Peyer's patch (tissue), 4 donors: Measurements from ENCODE around the gene FXN. TPM values are rescaled to one million over a fixed set of nuclear protein-coding genes. Genes with fewer than 3 reads are reported as not detected.

Experiments
- DNase-seq, 3 donors: peaks; one replicate each; pipeline ENCODE4 v3.0.0-alpha.2; 2017 to 2019
- H3K27ac ChIP-seq, 4 donors: fragments of 200-600 bp; sonication (generic); one replicate each; pipeline ENCODE4 v1.5.1; 2016 to 2019
- H3K27me3 ChIP-seq, 2 donors: fragments of 200-600 bp; sonication (generic); one replicate each; pipeline ENCODE4 v1.5.1; 2019
- H3K36me3 ChIP-seq, 3 donors: fragments of 200-600 bp; sonication (generic); one replicate each; pipeline ENCODE4 v1.5.1; 2016 to 2019
- H3K4me1 ChIP-seq, 4 donors: fragments of 200-600 bp; sonication (generic); one replicate each; pipeline ENCODE4 v1.5.1; 2016 to 2019
- H3K4me3 ChIP-seq, 4 donors: fragments of 200-600 bp; sonication (generic); 1 replicate in 3 of 4; 2 replicates in 1 of 4; pipeline ENCODE4 v1.5.1; 2016 to 2019; ENCODE audit warnings: mild to moderate bottlenecking in 1 of 4
- H3K9me3 ChIP-seq, 4 donors: fragments of 200-600 bp; sonication (generic); one replicate each; pipeline ENCODE4 v1.5.1; 2016 to 2019; ENCODE audit warnings: mild to moderate bottlenecking in 1 of 4
- POLR2A ChIP-seq, 2 donors: fragments of 450-650 bp; IDR thresholded peaks; one replicate each; pipeline ENCODE4 v1.5.1; 2017; ENCODE audit warnings: antibody characterized with exemption in 2 of 2, mild to moderate bottlenecking in 2 of 2, moderate library complexity in 2 of 2
- total RNA-seq, 4 donors: library from RNA; depleted of rRNA; stranded (reverse); fragments of >200 nt; gene quantifications; one replicate each; pipeline ENCODE4 v1.1.0, GENCODE V29; 2016
- TF ChIP-seq, protein P1 (sequence below), 6 experiments: fragments of 450-650 bp in 4 of 6; fragments of 200-600 bp in 2 of 6; sonication (generic) in 1 of 6; IDR thresholded peaks; one replicate each; pipeline ENCODE4 v1.5.1; 2017 to 2019; ENCODE audit warnings: antibody characterized with exemption in 6 of 6, mild to moderate bottlenecking in 3 of 6, moderate library complexity in 1 of 6

Gene FXN
- total RNA-seq, 4 donors from 2014 or later: 1.7 to 4.2 (median 2.7) TPM

- Histone ChIP-seq H3K27ac (no peak overlapping the region), H3K4me3 (no peak overlapping the region), H3K4me1 (no peaks in the 10 kb centered on the region), H3K36me3 (no peaks in the 10 kb centered on the region), H3K27me3 (no peaks in the 10 kb centered on the region), H3K9me3 (no peaks in the 10 kb centered on the region)
- DNase-seq: no peak
- TF ChIP-seq, protein P1, sequence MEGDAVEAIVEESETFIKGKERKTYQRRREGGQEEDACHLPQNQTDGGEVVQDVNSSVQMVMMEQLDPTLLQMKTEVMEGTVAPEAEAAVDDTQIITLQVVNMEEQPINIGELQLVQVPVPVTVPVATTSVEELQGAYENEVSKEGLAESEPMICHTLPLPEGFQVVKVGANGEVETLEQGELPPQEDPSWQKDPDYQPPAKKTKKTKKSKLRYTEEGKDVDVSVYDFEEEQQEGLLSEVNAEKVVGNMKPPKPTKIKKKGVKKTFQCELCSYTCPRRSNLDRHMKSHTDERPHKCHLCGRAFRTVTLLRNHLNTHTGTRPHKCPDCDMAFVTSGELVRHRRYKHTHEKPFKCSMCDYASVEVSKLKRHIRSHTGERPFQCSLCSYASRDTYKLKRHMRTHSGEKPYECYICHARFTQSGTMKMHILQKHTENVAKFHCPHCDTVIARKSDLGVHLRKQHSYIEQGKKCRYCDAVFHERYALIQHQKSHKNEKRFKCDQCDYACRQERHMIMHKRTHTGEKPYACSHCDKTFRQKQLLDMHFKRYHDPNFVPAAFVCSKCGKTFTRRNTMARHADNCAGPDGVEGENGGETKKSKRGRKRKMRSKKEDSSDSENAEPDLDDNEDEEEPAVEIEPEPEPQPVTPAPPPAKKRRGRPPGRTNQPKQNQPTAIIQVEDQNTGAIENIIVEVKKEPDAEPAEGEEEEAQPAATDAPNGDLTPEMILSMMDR (IDR thresholded peaks at IDR 0.05): no peak
- TF ChIP-seq POLR2A (IDR thresholded peaks at IDR 0.05): no peak
Observed at GRCh38 chr9:69004836-69005235, 30.7 kb upstream of the FXN start.

DNA sequence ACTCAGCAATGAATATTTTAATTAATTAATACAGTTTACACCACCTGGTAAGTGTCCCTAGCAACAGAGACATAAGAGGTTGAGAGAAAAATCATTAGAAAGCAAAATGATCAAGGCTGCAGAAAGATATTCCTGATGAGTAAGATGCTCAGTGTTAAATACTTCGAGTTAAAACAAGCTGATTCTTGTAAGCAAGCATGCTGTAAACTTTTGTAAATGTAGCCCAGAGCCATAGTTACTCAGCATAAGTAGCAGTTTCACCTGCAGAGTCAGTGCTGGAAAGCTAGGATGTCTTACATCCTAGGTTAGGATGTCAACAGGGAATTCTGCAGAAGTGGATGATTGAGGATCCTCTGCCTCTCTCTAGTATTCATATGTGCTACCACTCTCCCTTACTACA lies 25.8 kb upstream of the FXN start:
- Histone ChIP-seq H3K27me3 (no peaks in the 10 kb centered on the region), H3K4me3 (no peak overlapping the region), H3K9me3 (no peaks in the 10 kb centered on the region), H3K27ac (no peak overlapping the region), H3K36me3 (no peaks in the 10 kb centered on the region), H3K4me1 (no peaks in the 10 kb centered on the region)
- TF ChIP-seq, protein P1 (IDR thresholded peaks at IDR 0.05): no peak
- TF ChIP-seq POLR2A (IDR thresholded peaks at IDR 0.05): no peak
- no peak for DNase-seq

- TF ChIP-seq, protein P1 (IDR thresholded peaks at IDR 0.05): no peak
- no peaks in the 10 kb centered on the region for H3K36me3 ChIP-seq
- DNase-seq: no peak
- H3K27ac ChIP-seq: no peak overlapping the region
- H3K27me3 ChIP-seq: no peaks in the 10 kb centered on the region
- H3K9me3 ChIP-seq: no peaks in the 10 kb centered on the region
- H3K4me3 ChIP-seq: no peak overlapping the region
- H3K4me1 ChIP-seq: no peaks in the 10 kb centered on the region
Observed at GRCh38 chr9:69012696-69013381, 22.7 kb upstream of the FXN start.

DNA sequence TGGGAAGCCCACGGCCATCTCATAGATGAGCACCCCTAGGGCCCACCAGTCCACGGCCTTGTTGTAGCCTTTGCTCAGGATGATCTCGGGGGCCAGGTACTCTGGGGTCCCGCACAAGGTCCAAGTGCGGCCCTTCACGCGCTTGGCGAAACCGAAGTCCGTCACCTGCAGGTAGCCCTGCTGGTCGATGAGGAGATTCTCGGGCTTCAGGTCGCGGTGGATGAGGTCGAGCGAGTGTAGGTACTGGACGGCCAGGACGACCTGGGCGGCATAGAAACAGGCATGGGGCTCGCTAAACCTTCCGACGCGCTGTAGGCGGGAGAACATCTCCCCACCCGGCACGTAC lies 22.2 kb upstream of the FXN start:
- H3K27me3 ChIP-seq: no peaks in the 10 kb centered on the region
- H3K4me3 ChIP-seq: no peak overlapping the region
- H3K4me1 ChIP-seq: no peaks in the 10 kb centered on the region
- TF ChIP-seq, protein P1 (IDR thresholded peaks at IDR 0.05): no peak
- TF ChIP-seq POLR2A (IDR thresholded peaks at IDR 0.05): no peak
- H3K27ac ChIP-seq: no peak overlapping the region
- H3K36me3 ChIP-seq: no peaks in the 10 kb centered on the region
- H3K9me3 ChIP-seq: no peaks in the 10 kb centered on the region
- no peak for DNase-seq

GRCh38 chr9:69014013-69014412 lies 21.5 kb upstream of the FXN start, which contains the start of gene PRKACG:
Gene PRKACG, minus strand, starts transcription at chr9:69014113. Its CDS starts 21 bp downstream, at chr9:69014092.
- Histone ChIP-seq H3K9me3 (no peaks in the 10 kb centered on the region), H3K36me3 (no peaks in the 10 kb centered on the region), H3K27ac (no peak within 1 kb of the TSS), H3K4me3 (no peak within 1 kb of the TSS), H3K4me1 (no peaks in the 10 kb centered on the region), H3K27me3 (no peaks in the 10 kb centered on the region)
- no peak for DNase-seq
- TF ChIP-seq, protein P1 (IDR thresholded peaks at IDR 0.05): no peak
- no peak for TF ChIP-seq POLR2A (IDR thresholded peaks at IDR 0.05)
